ENCODE measurements around the gene FSHR.

The FSHR gene, protein sequence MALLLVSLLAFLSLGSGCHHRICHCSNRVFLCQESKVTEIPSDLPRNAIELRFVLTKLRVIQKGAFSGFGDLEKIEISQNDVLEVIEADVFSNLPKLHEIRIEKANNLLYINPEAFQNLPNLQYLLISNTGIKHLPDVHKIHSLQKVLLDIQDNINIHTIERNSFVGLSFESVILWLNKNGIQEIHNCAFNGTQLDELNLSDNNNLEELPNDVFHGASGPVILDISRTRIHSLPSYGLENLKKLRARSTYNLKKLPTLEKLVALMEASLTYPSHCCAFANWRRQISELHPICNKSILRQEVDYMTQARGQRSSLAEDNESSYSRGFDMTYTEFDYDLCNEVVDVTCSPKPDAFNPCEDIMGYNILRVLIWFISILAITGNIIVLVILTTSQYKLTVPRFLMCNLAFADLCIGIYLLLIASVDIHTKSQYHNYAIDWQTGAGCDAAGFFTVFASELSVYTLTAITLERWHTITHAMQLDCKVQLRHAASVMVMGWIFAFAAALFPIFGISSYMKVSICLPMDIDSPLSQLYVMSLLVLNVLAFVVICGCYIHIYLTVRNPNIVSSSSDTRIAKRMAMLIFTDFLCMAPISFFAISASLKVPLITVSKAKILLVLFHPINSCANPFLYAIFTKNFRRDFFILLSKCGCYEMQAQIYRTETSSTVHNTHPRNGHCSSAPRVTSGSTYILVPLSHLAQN

GRCh38 chr2:49154140-49154539 is at the start of gene FSHR:
FSHR (minus strand) TSS chr2:49154515; CDS start chr2:49154417, 98 bp downstream.
- no peak for DNase-seq

DNA sequence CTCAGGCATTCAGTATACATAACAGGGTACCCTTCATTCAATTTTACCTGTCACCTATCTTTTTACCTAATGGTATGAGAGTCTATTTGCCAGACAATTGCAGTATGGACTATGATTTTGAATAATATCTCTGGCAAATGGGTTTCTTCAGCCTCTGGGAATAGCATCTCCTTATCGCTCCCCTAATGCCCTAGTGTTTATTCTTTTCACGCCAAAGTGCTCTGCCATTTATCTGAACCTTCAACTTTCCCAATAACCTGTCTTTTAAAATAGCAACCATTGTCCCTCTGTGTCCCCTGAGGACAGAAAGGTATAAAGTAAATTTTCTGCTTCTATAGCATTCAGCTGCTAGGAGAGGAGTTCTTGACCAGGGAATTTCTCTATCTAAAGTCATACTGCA is 45.0 kb upstream of the FSHR start:
- DNase-seq = no peak

- no peak for DNase-seq
These were observed 40.4 kb upstream of the FSHR start for GRCh38 chr2:49194701-49195100.

- DNase-seq = no peak
These were observed 37.7 kb upstream of the FSHR start for GRCh38 chr2:49192036-49192435.

DNA sequence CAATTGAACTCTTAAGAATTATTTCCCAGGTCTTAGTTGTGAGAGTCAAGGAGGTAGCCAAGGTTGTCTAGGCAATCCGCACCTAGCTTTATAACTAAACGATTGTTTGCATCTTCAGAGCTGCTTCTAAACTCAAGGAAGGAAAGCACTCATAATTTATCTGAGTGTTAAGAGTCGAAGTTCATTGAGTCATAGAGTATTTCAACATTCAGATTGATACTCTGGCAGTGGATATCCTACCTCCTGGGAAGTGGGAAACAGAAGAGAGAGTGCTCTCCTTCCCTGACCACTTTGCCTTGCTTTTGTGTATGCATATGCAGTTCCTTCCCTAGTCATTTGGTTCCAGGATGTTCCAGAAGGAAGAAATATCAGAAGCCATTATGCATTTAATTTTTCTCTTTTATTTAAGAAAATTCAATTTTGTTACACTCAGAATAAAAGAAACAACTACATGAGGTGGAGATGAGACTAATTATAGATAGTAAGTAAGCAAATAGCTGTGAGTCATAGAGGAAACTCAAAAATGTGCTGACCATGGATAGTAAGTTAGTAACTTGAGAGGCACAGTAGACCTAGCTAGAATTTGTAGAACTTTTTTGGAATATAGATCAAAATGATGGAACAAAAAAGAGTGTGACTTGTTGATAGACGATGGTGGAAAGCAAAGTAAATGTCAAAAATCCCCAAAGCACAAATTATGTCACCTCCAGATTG is 35.4 kb upstream of the FSHR start:
- DNase-seq = no peak

DNA sequence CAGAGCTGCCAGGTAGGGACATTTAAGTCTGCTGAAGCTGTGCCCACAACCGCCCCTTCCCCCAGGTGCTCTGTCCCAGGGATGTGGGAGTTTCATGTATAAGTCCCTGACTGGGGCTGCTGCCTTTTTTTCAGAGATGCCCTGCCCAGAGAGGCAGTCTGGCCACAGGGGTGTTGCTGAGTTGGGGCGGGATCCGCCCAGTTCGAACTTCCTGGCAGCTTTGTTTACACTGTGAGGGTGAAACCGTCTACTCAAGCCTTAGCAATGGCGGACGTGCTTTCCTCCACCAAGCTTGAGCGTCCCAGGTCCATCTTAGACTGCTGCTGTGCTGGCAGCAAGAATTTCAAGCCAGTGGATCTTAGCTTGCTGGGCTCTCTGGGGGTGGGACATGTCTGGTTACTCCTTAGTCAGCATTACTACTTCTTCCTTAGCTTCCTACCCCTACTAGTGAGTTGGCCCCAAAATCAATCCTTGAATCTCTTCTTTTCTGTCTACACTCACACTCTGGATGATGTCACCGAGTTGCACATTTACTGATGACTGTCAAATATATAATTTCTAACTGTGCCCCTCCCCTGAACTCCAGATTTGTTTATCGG is 31.8 kb upstream of the FSHR start:
- no peak for DNase-seq

DNA sequence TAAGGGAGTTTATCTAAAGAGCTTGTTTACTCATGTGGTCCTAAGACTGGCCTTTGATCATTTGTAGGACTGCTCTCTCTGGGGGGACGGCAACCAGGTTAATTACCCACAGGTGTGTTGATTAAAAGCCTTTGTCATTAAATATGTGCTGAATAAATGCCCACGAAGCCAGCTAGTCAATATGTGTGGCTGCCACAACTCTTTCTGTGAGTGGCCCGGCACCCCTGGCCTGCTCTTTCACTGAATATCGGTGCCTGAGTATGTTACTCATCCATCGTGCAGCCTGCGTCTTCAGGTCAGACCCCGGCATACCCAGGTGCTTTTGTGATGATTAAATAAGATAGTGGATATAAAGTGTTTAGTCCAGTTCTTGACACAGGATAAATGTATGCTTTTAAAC is 24.3 kb upstream of the FSHR start:
- no peak for DNase-seq

GRCh38 chr2:49177194-49177593 is 22.9 kb upstream of the FSHR start:
- no peak for DNase-seq

DNA sequence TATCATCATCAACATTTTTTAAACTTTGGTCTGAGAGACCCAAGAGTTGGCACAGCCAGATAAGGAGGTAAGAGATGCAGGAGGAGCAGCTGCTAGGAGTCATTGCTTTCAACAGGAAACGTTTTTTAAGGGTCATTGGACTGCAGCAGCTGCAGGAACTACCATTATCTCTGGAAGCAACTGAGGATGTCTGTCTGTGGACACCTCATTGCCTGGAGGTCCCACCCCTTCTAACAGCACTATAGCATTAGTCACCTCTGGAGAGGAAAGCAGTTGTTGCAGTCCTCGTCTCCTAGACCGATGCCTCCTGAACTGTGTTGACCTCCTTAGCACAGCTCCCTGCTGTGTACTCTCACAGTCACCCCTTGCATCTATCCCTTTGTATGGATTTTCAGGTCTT is 21.5 kb upstream of the FSHR start:
- no peak for DNase-seq

- DNase-seq = no peak
These were observed 20.4 kb upstream of the FSHR start for GRCh38 chr2:49174750-49175149.

- no peak for DNase-seq
These were observed 12.8 kb upstream of the FSHR start for GRCh38 chr2:49167131-49167530.

GRCh38 chr2:49165662-49166061 is 11.3 kb upstream of the FSHR start:
- no peak for DNase-seq

DNA sequence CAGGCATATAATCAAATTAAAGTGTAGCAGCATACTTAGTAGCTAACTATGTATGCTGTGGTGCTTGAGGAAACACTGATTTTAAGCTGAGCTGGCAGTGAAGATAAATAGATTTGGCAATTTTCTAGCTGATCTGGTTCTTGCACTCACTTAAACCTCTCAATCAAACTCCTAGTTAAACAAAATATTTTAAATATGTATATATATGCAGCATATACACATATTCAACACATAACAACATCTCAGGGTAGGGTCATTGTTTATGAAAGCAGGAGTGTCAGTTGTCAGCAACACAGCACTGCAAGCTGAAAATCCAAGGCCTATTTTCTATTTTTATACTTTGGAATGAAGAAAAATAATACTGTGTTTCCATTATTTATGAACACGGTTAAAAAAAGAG is 10.4 kb upstream of the FSHR start:
- no peak for DNase-seq

DNA sequence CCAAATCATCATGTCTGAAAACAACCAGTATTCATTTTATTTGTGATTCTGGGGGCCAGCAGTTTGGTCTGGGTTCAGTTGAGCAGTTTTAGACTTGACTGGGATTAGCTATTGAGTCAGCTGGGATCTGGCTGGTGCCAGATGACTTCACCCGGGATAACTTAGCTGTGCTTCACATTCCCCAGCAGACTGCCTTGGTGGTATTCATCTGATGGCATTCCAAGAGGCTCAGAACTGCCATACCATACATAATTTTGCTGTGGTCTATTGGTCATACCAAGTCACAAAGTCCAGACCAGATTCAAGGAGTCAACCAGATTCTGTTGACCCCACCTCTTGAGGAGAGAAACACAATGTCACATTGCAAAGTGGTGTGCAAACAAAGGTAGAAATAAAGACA is 7.8 kb upstream of the FSHR start:
- DNase-seq = no peak

DNA sequence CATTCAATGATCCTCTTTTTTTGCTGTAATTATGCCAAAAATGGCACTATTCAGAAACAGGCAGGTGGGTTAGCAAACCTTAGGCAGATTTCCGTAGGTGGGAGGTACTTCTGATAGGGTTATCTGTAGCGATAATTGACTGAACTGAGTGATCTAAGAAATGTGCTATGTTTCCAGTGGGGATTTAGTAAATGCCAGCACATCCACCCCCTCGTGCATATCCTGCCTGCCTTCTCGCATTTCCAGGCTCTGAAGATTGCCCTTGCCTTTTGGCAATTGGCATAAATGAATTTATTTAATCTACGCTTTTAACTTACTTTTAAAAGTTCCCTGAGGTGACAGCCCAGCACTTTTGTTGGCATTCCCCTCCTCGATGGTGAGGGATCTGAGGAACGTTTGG is 576 bp upstream of the FSHR start:
- DNase-seq = no peak

DNA sequence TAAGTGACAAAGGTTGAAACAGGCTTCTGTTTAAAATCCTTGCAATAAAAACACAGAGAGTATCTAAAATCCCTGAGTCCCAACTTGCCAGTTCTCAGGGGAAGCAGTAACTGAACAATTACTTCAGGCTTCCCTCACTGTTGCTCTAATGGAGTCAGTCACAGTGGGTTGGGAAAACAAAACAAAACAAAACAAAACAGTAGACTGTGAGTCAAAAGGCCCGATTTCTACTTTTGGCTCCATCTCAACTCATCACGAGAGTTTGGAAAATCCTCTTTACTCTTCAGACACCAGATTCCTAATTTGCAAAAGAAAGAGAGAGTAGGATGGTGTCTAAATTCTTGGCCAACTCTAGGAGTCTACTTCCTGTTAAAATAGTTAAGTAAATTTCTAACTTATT is 1.1 kb downstream of the FSHR start:
- no peak for DNase-seq

DNA sequence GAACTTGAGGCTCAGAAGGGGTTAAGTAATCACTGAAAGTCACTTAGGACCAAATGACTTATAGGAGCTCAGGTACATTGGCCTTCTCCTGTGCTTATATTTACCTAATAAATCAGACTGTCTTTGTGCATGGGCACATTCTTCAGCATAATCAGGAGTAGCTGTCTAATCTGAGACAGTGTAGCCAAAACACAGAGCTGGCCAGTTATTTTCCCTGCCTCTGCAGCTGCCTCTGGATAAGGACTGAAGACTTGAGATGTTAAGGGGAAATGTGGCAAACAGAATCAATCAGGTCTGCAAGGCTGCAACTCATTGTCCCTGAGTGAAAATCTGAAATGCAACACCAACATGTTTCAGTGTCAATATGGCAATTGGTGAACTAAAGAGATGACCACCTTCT is 1.5 kb downstream of the FSHR start:
- no peak for DNase-seq

GRCh38 chr2:49146401-49146800 is 7.9 kb downstream of the FSHR start:
- no peak for DNase-seq

DNA sequence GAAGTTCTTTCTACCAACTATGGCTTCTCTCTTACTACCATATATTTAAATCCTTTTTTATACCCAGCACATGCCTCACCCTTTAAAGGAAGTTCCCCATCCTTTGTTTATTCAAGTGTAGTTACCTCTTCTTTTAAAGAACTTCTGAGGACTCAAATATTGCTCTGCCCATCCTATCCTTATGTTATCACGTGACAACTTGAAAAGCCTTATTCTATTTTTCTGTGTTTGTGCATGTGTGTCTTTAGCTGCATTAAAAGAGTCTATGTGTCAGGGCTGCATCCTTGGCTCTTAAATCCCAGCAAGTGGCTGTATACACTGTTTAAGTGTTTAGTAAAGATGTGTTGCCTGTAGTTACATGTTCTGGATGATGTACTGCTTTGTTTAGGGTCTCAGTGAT is 22.5 kb downstream of the FSHR start:
- DNase-seq = no peak

DNA sequence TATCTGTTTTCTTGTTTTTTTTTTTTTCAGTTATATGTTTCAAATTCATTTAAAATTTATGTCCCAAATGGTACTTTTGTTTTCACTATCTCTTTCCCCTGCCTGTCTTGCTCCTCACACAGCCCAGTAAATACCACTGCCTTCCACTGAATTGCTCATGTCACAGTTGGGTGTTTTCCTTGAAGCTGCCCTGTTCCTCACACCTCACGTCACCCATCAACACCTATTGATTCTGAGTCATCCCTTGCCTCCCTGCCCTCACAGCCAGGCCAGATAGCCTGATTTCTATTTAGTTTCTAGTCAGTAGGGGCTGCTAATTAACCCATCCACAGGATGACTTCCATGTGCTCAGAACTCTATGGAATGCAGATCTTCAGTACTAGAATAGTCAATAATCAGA is 25.3 kb downstream of the FSHR start:
- peak; percentile 23 for DNase-seq

DNA sequence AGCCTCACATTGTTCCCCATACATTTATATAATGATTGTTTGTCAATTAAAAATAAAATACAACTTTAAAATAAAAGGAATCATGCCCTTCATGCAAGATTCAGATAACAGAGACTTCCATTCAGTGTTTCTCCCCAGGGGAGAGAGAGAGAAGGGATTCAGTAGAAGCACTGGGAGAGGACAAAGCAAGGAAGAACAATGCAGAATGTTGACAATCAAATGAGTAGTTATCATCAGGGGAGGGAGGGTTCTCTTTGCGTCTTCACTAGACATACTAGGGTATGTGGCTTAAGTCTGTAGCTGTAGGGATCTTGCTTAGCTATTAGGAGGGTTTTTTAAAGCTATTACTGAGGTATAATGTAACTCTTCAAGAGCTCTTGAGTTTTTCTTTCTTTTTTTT is 30.7 kb downstream of the FSHR start:
- no peak for DNase-seq

GRCh38 chr2:49122107-49122506 is 32.2 kb downstream of the FSHR start:
- no peak for DNase-seq

GRCh38 chr2:49113046-49113445 is 41.3 kb downstream of the FSHR start:
- no peak for DNase-seq

GRCh38 chr2:49111456-49111855 is 42.9 kb downstream of the FSHR start:
- DNase-seq = peak; percentile 75
